Liver (tissue), 9 donors: ENCODE measurements around the gene MAMDC4. TPM values are rescaled to one million over a fixed set of nuclear protein-coding genes. Genes with fewer than 3 reads are reported as not detected.

Experiments used
- DNase-seq: peaks from one replicate; pipeline ENCODE4 v3.0.0-alpha.2; 2017; ENCODE audit warnings: low spot score
- H3K27ac ChIP-seq, 2 donors: one replicate each; pipeline ENCODE4 v1.7.0; 2013; ENCODE audit warnings: inconsistent platforms in 2 of 2, low read length in 2 of 2, control low read depth in 1 of 2, low read depth in 1 of 2, mild to moderate bottlenecking in 1 of 2
- H3K27me3 ChIP-seq, 4 donors: one replicate each; pipeline versions ENCODE4 v1.6.1 to v1.7.0; 2013; ENCODE audit warnings: low read length in 3 of 4, inconsistent platforms in 1 of 4, mild to moderate bottlenecking in 1 of 4, moderate library complexity in 1 of 4; ENCODE audit not compliant: control insufficient read depth in 4 of 4, insufficient read depth in 4 of 4
- H3K36me3 ChIP-seq, 4 donors: one replicate each; pipeline versions ENCODE4 v1.6.1 to v1.7.0; 2013; ENCODE audit warnings: low read length in 3 of 4, mild to moderate bottlenecking in 3 of 4, low read depth in 1 of 4, moderate library complexity in 1 of 4; ENCODE audit not compliant: control insufficient read depth in 4 of 4, insufficient read depth in 3 of 4
- H3K4me1 ChIP-seq, 4 donors: one replicate each; pipeline versions ENCODE4 v1.6.1 to v1.7.0; 2013; ENCODE audit warnings: low read length in 3 of 4, mild to moderate bottlenecking in 3 of 4, moderate library complexity in 1 of 4; ENCODE audit not compliant: control insufficient read depth in 4 of 4, insufficient read depth in 4 of 4
- H3K4me3 ChIP-seq, 3 donors: one replicate each; pipeline versions ENCODE4 v1.6.1 to v1.7.0; 2013; ENCODE audit warnings: low read length in 3 of 3, control low read depth in 1 of 3, low read depth in 1 of 3, mild to moderate bottlenecking in 1 of 3
- H3K9ac ChIP-seq, 2 donors: one replicate each; pipeline ENCODE4 v1.7.0; 2013; ENCODE audit warnings: low read length in 2 of 2, mild to moderate bottlenecking in 2 of 2, moderate library complexity in 2 of 2, control low read depth in 1 of 2, low read depth in 1 of 2
- H3K9me3 ChIP-seq, 4 donors: one replicate each; pipeline versions ENCODE4 v1.6.1 to v1.7.0; 2013; ENCODE audit warnings: low read length in 3 of 4; ENCODE audit not compliant: control insufficient read depth in 4 of 4
- FOXA1 ChIP-seq: IDR thresholded peaks from 2 replicates; pipeline ENCODE4 v1.6.1; 2016; ENCODE audit warnings: antibody characterized with exemption
- FOXA2 ChIP-seq: IDR thresholded peaks from 2 replicates; pipeline ENCODE4 v1.6.1; 2016; ENCODE audit warnings: antibody characterized with exemption
- GABPA ChIP-seq, 2 donors: IDR thresholded peaks in 1 of 2; conservative IDR thresholded peaks in 1 of 2; 2 replicates each; pipeline ENCODE4 v1.6.1; 2016; ENCODE audit warnings: antibody characterized with exemption in 2 of 2, mild to moderate bottlenecking in 1 of 2, moderate library complexity in 1 of 2
- HNF4A ChIP-seq, 2 donors: conservative IDR thresholded peaks; 2 replicates each; pipeline ENCODE4 v1.6.1; 2016; ENCODE audit warnings: antibody characterized with exemption in 2 of 2, mild to moderate bottlenecking in 2 of 2
- HNF4G ChIP-seq: IDR thresholded peaks from 2 replicates; pipeline ENCODE4 v1.6.1; 2016; ENCODE audit warnings: antibody characterized with exemption
- JUND ChIP-seq, 2 donors: IDR thresholded peaks; 2 replicates each; pipeline ENCODE4 v1.6.1; 2016; ENCODE audit warnings: antibody characterized with exemption in 2 of 2
- NR2F2 ChIP-seq: IDR thresholded peaks from 2 replicates; pipeline ENCODE4 v1.6.1; 2016; ENCODE audit warnings: antibody characterized with exemption
- RAD21 ChIP-seq, 2 donors: IDR thresholded peaks; 2 replicates each; pipeline ENCODE4 v1.6.1; 2016; ENCODE audit warnings: antibody characterized with exemption in 2 of 2, mild to moderate bottlenecking in 2 of 2
- REST ChIP-seq: IDR thresholded peaks from 2 replicates; pipeline ENCODE4 v1.6.1; 2016; ENCODE audit warnings: antibody characterized with exemption, mild to moderate bottlenecking
- RXRA ChIP-seq, 2 donors: IDR thresholded peaks; 2 replicates each; pipeline ENCODE4 v1.6.1; 2017 to 2018; ENCODE audit warnings: antibody characterized with exemption in 2 of 2, mild to moderate bottlenecking in 1 of 2
- SP1 ChIP-seq: IDR thresholded peaks from 2 replicates; pipeline ENCODE4 v1.6.1; 2018; ENCODE audit warnings: antibody characterized with exemption, mild to moderate bottlenecking
- TAF1 ChIP-seq: conservative IDR thresholded peaks from 2 replicates; pipeline ENCODE4 v1.6.1; 2016; ENCODE audit warnings: antibody characterized with exemption, mild to moderate bottlenecking
- YY1 ChIP-seq: IDR thresholded peaks from 2 replicates; pipeline ENCODE4 v1.6.1; 2016; ENCODE audit warnings: antibody characterized with exemption, mild to moderate bottlenecking
- ZBTB33 ChIP-seq: IDR thresholded peaks from 2 replicates; pipeline ENCODE4 v1.6.1; 2016; ENCODE audit warnings: antibody characterized with exemption
- WGBS: extraction: QIAGEN DNeasy Blood & Tissue Kit; methylation state at CpG from one replicate; pipeline ENCODE4 v1.1.7; 2013; 5-methylcytosine and 5-hydroxymethylcytosine counted together
- polyA plus RNA-seq, 2 donors: library from polyadenylated mRNA; stranded (reverse) in 1 of 2; unstranded in 1 of 2; fragments of 200-250 nt in 1 of 2; fragments of >200 nt in 1 of 2; fragmentation: Nextera tagmentation in 1 of 2; extraction: Ambion mirVana in 1 of 2; gene quantifications; one replicate each; pipeline versions ENCODE4 v1.2.1 to v1.2.3, GENCODE V29; 2013 to 2015
- total RNA-seq, 2 donors: library from RNA; depleted of rRNA; stranded (reverse); fragments of >200 nt; gene quantifications; one replicate each; pipeline ENCODE4 v1.2.3, GENCODE V29; 2014
- TF ChIP-seq, protein P1 (sequence below): IDR thresholded peaks from 2 replicates; pipeline ENCODE4 v1.6.1; 2016; ENCODE audit warnings: antibody characterized with exemption
- TF ChIP-seq, protein P2 (sequence below): fragments of 150-350 bp; IDR thresholded peaks from 2 replicates; pipeline ENCODE4 v1.5.1; 2017; ENCODE audit warnings: improper control_type of control experiment, low read depth, low read length; ENCODE audit not compliant: missing input control
- TF ChIP-seq, protein P3 (sequence below): IDR thresholded peaks from 2 replicates; pipeline ENCODE4 v1.6.1; 2016; ENCODE audit warnings: antibody characterized with exemption
- donor health status: healthy.
- donor health status: healthy.
- donor health status: healthy.
- donor health status: healthy.
- donor health status: healthy.

MAMDC4 gene
- total and polyA plus RNA-seq, 4 donors: 2.4 to 8.1 (median 3.9) TPM

- TF ChIP-seq REST (no peak), HNF4G (no peak), SP1 (no peak), RXRA (IDR thresholded peaks at IDR 0.05) (no peak), RAD21 (IDR thresholded peaks at IDR 0.05) (no peak)
Observed at GRCh38 chr9:136826703-136827582, 25.2 kb upstream of the MAMDC4 start (continued).

DNA sequence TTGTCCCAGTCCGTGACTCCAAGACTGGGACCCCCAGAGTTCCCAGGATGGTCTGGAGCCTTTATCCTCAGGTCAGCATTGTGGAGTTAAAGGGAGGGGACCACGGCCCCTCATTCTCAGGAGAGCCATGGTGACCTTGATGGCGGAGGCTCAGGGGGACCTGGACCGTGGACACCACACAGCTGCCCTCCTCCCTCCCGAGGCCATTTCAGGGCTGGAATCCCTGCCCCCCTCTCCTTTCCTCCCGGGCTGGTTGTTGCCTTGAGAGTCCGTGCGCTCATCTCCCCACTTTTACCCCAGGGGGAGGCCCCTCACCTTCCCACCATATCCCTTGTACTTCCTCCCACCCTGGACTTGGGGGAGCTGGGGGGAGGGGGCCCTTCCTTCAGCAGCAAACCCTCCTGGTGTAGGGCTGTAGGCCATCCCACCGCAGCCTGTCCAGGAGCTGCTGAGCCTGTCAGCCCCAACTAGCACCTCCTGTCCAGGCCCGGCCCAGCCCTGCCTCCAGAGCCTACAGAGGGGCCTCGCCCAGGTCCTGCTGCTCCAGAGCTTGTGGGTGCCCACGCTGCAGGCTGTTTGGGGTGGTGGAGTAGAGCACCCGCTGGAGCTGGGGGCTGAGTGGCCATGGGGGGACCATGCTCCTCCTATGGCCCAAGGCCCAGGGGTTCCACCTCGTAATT lies 24.2 kb upstream of the MAMDC4 start:
- 95% methylated on average over 14 of the region's 14 CpGs for WGBS
- no peaks in the 10 kb centered on the region for H3K4me1 ChIP-seq
- DNase-seq: no peak
- H3K27me3 ChIP-seq: no peaks in the 10 kb centered on the region
- H3K27ac ChIP-seq: no peak overlapping the region
- H3K36me3 ChIP-seq: peaks cover 12 to 71% (median 26%) of the 10 kb centered on the region in 4 donors
- no peak overlapping the region for H3K4me3 ChIP-seq
- no peaks in the 10 kb centered on the region for H3K9me3 ChIP-seq
- TF ChIP-seq SP1 (no peak), GABPA (IDR thresholded peaks at IDR 0.05 in 1 of 2, conservative IDR thresholded peaks at IDR 0.05 in 1 of 2) (no peak), RXRA (IDR thresholded peaks at IDR 0.05) (no peak), HNF4G (no peak), TAF1 (no peak), YY1 (no peak), ZBTB33 (no peak), JUND (IDR thresholded peaks at IDR 0.05) (no peak), HNF4A (conservative IDR thresholded peaks at IDR 0.05) (no peak), NR2F2 (no peak), FOXA2 (no peak), FOXA1 (no peak)
- TF ChIP-seq, protein P1, sequence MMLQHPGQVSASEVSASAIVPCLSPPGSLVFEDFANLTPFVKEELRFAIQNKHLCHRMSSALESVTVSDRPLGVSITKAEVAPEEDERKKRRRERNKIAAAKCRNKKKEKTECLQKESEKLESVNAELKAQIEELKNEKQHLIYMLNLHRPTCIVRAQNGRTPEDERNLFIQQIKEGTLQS: no peak
- TF ChIP-seq, protein P2, sequence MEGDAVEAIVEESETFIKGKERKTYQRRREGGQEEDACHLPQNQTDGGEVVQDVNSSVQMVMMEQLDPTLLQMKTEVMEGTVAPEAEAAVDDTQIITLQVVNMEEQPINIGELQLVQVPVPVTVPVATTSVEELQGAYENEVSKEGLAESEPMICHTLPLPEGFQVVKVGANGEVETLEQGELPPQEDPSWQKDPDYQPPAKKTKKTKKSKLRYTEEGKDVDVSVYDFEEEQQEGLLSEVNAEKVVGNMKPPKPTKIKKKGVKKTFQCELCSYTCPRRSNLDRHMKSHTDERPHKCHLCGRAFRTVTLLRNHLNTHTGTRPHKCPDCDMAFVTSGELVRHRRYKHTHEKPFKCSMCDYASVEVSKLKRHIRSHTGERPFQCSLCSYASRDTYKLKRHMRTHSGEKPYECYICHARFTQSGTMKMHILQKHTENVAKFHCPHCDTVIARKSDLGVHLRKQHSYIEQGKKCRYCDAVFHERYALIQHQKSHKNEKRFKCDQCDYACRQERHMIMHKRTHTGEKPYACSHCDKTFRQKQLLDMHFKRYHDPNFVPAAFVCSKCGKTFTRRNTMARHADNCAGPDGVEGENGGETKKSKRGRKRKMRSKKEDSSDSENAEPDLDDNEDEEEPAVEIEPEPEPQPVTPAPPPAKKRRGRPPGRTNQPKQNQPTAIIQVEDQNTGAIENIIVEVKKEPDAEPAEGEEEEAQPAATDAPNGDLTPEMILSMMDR: no peak
- TF ChIP-seq, protein P3, sequence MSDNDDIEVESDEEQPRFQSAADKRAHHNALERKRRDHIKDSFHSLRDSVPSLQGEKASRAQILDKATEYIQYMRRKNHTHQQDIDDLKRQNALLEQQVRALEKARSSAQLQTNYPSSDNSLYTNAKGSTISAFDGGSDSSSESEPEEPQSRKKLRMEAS: no peak
- no peak overlapping the region for H3K9ac ChIP-seq
